ENCODE results near the gene TEX9.
"Not testable (repeated sequence)": the region's sequence is repeated elsewhere in the genome, so short reads cannot be mapped to it uniquely, and the experiment has no call there.

Gene TEX9

DNA sequence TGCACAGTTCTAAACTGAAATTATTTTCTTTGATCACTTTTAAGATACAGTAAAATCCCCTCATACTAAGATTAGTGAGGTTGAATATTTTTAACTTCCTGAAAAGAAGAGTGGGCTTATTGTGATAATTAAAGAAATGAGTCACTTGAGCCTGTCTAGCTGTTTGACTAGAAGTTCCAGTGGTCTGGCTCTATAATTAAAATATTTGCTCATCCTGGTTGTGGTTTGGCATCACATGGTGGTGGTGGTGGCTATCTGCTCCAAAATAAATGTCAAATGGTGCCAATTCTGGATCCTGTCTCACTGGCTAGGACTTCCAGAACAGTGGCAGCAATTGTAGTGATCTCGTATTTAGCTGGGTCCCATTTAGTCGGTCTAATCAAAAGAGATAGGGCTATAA is 8.6 kb upstream of the TEX9 start:
- DNase-seq (ENCODE audit: low read depth), result no peak
- TF ChIP-seq, protein P1, sequence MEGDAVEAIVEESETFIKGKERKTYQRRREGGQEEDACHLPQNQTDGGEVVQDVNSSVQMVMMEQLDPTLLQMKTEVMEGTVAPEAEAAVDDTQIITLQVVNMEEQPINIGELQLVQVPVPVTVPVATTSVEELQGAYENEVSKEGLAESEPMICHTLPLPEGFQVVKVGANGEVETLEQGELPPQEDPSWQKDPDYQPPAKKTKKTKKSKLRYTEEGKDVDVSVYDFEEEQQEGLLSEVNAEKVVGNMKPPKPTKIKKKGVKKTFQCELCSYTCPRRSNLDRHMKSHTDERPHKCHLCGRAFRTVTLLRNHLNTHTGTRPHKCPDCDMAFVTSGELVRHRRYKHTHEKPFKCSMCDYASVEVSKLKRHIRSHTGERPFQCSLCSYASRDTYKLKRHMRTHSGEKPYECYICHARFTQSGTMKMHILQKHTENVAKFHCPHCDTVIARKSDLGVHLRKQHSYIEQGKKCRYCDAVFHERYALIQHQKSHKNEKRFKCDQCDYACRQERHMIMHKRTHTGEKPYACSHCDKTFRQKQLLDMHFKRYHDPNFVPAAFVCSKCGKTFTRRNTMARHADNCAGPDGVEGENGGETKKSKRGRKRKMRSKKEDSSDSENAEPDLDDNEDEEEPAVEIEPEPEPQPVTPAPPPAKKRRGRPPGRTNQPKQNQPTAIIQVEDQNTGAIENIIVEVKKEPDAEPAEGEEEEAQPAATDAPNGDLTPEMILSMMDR (IDR thresholded peaks at IDR 0.05; ENCODE audit: low read depth, low read length, missing control alignments), result no peak
- no peak overlapping the region for H3K4me3 ChIP-seq (ENCODE audit: low read depth, low read length)

DNA sequence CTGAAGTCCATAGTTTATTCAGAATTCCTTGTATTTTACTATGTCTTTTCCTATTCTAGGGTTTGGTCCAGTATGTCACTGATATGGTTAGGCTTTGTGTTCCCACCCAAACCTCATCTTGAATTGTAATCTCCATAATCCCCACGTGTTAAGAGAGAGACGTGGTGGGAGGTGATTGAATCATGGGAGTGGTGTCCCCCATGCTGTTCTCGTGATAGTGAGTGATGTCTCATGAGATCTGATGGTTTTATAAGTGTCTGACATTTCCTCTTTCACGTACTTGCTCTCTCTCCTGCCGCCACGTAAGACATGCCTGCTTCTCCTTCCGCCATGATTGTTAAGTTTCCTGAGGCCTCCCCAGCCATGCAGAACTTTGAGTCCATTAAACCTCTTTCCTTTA is 6.6 kb upstream of the TEX9 start:
- no peak overlapping the region for H3K4me3 ChIP-seq (ENCODE audit: low read depth, low read length)
- DNase-seq (ENCODE audit: low read depth), result no peak
- TF ChIP-seq, protein P1 (IDR thresholded peaks at IDR 0.05; ENCODE audit: low read depth, low read length, missing control alignments), result no peak

DNA sequence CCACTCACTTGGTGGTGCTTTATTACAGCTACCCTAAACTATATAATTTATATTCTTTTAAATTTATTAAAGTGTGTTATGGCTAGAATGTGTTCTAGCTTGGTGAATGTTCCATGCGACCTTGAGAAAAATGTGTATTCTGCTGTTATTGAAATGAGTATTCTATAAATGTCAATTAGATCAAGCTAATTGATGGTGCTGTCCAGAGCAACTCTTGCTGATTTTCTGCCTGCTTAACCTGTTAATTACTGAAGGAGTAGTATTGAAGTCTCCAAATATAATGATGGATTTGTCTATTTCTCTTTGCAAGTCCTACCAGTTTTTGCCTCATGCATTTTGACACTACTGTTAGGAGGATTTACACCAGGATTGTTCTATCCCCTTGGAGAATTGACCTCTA is 3.2 kb upstream of the TEX9 start:
- TF ChIP-seq, protein P1 (IDR thresholded peaks at IDR 0.05; ENCODE audit: low read depth, low read length, missing control alignments), result no peak
- no peak for DNase-seq (ENCODE audit: low read depth)
- H3K4me3 ChIP-seq (ENCODE audit: low read depth, low read length), result no peak overlapping the region

DNA sequence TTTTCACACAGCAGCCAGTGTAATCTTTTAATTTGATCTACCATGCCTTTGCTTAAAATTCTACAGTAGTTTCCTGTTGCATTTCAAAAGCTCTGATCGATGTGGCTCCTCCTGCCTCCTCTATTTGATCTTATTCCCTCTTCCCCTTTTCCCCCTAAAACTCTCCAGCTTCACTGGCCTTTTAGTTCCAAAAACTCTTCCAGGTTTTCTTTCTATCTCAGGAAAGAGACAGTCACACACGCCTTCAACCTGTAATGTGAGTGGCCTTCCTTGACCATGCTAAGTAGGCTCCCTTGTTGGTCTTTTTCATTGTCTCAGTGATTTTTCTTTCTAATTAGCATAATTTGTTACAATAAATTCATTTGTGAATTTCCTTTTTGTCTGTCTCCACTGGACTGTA is 985 bp downstream of the TEX9 start:
- TF ChIP-seq, protein P1 (IDR thresholded peaks at IDR 0.05; ENCODE audit: low read depth, low read length, missing control alignments), result no peak
- peak overlapping the region; percentile 78 for H3K4me3 ChIP-seq (ENCODE audit: low read depth, low read length)
- DNase-seq (ENCODE audit: low read depth), result no peak

DNA sequence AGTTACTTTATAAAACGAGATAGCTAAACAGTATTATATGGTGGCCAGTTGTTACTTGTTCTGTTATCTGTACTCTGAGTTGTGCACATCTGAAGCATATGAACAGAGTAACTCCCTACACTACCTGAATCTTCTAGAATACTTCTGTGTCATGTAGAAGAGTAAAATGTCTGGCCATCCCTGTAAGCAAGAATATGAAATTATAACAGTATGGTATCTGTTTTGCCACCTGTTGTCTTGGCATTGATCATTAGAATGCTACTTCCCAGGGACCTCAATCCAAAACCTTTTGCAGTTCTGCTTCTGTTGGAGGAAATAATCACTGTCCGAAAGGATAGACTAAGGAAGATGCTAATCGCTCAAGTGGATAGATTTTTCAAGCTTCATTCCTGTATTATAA is 1.9 kb downstream of the TEX9 start:
- TF ChIP-seq, protein P1 (IDR thresholded peaks at IDR 0.05; ENCODE audit: low read depth, low read length, missing control alignments), result no peak
- peak overlapping the region; percentile 78 for H3K4me3 ChIP-seq (ENCODE audit: low read depth, low read length)

DNA sequence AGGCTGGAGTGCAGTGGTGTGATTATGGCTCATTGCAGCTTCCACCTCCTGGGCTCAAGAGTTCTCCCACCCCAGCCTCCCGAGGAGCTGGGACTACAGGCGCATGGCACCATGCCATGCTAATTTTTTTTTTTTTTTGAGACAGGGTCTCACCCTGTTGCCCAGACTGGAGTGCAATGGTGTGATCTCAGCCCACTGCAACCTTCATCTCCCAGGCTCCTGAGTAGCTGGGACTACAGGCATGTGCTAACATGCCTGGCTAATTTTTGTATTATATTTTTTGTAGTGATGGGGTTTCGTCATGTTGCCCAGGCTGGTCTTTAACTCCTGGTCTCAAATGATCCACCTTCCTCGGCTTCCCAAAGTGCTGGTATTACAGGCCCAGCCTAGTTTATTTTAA is 4.0 kb downstream of the TEX9 start:
- H3K4me3 ChIP-seq (ENCODE audit: low read depth, low read length), result peak overlapping the region; percentile 62
- DNase-seq (ENCODE audit: low read depth), result no peak
- TF ChIP-seq, protein P1 (IDR thresholded peaks at IDR 0.05; ENCODE audit: low read depth, low read length, missing control alignments), result no peak

More for the DNA sequence above, 1.9 kb downstream of the TEX9 start:
- DNase-seq (ENCODE audit: low read depth), result no peak

DNA sequence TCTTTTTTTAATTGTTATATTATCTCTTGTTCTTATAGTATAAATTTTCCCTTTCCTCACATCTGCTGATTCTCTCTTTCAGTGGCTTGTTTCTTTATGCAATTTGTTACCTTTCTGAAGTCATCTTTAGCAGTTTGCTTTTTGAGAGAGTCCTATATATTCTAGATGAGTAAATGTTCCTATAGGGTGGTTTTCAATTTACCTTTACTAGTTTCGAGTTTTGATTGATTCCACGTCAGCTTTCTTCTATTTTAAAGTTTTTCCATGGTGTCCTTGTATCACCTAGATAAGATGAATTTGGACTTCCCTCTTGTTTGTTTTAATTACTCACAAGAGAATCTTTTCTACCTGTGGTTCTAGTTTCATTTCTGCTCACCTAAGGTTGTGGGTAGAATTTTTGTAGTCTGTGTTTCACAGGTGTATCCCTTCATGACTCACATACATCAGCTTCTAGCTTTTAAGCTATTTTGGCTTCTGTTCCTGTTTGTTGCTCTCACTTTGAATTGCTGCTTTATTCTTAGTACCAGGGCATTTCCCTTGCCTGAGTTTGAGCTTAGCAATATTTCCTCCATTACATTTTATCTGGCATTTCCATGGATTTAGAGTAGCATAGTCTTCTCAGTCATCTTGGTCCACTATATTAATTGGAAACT is 6.4 kb downstream of the TEX9 start:
- TF ChIP-seq, protein P1 (IDR thresholded peaks at IDR 0.05; ENCODE audit: low read depth, low read length, missing control alignments), result no peak
- DNase-seq (ENCODE audit: low read depth), result peak; percentile 91
- H3K4me3 ChIP-seq (ENCODE audit: low read depth, low read length), result peak overlapping the region; percentile 8; the same call in 1 of the 2 replicates

DNA sequence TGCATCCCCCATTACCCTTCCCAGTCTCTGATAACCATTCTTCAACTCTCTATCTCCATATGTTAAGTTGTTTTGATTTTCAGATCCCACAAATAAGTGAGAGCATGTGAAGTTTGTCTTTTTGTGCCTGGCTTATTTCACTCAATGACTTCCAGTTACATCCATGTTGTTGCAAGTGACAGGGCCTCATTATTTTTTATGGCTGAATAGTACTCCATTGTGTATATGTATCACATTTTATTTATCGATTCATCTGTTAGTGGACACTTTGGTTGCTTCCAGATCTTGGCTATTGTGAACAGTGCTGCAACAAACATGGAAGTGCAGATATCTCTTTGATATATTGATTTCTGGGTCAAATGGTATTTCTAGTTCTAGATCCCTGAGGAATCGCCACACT is 9.5 kb downstream of the TEX9 start:
- not testable (repeated sequence) for DNase-seq (ENCODE audit: low read depth); H3K4me3 ChIP-seq (ENCODE audit: low read depth, low read length)

DNA sequence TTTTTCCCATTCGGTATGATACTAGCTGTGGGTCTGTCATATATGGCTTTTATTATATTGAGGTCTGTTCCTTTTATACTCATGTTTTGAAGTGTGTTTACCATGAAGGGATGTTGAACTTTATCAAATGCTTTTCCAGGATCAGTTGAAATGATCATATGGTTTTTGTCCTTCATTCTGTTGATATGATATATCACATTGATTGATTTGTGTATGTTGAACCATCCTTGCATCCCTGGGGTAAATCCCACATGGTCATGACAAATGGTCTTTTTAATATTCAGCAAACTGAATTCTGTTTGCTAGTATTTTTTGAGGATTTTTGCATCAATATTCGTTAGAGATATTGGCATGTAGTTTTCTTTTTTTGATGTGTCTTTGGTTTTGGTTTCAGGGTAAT is 12.6 kb downstream of the TEX9 start:
- not testable (repeated sequence) for DNase-seq (ENCODE audit: low read depth); H3K4me3 ChIP-seq (ENCODE audit: low read depth, low read length)
